ENCODE data around the gene MTUS2.

DNA sequence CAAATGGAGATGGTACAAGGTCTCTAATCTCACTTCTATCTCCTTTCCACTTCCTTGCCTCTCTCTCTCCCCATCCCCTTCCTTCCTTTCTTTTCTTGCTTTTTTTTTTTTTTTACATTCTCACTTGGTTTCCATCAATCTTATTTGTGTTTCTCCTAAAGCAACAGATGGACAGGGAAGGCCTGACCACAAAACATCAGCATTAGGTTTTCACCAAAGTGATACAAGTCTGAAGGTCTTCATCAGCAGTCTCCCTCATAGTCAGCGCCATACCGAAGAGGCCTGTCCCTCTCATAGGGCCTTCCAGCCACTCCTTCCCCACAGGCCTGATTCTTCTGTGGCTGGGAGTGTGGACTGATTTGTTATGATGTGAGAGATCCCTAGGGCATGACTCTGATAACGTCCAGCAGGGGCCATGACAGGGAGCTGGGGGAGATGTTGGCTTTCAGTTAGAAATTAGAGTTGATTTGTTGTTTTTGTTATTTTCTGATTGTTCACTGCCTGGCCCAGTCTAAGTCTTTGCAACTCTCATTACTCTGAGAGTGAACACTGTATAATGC, 616.7 kb downstream of the MTUS2 start:
- TF ChIP-seq CTCF (conservative IDR thresholded peaks at IDR 0.05; ENCODE audit: low read length) (no peak), EZH2phosphoT487 (IDR thresholded peaks at IDR 0.05; ENCODE audit: borderline replicate concordance) (no peak)
